HuH-7 (cell line): ENCODE measurements around the gene CLEC16A.
"Not testable (repeated sequence)": the region's sequence is repeated elsewhere in the genome, so short reads cannot be mapped to it uniquely, and the experiment has no call there.

ENCODE experiments used
- DNase-seq: peaks from one replicate; pipeline ENCODE4 v3.0.0; 2011; ENCODE audit warnings: low spot score

The CLEC16A gene

DNA sequence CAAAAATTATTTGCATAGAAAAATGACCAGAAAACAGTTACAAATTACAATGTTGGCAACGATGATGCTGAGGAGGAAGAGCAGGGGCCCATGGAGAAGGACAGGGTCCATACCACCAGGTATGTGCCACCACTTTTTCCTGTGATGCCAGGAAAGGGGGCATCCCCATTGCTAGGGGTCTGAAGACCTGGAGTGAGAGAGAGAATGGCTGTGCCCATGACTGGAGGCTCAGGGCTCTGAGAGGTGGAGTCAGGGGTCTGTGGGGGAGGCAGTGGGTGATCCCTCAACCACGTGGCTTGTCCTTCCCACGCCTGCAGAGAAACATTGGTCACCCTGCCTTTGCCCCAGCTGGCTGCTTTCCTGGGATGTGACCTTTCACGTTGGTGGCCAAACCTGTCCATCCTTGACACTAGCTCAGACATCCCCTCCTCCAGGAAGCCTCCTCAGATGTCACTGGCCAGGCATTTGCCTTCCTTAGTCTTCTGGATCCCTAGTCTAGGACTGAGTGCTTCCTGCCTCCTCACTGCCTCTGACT lies 260.2 kb downstream of the CLEC16A start:
- DNase-seq, result no peak

DNA sequence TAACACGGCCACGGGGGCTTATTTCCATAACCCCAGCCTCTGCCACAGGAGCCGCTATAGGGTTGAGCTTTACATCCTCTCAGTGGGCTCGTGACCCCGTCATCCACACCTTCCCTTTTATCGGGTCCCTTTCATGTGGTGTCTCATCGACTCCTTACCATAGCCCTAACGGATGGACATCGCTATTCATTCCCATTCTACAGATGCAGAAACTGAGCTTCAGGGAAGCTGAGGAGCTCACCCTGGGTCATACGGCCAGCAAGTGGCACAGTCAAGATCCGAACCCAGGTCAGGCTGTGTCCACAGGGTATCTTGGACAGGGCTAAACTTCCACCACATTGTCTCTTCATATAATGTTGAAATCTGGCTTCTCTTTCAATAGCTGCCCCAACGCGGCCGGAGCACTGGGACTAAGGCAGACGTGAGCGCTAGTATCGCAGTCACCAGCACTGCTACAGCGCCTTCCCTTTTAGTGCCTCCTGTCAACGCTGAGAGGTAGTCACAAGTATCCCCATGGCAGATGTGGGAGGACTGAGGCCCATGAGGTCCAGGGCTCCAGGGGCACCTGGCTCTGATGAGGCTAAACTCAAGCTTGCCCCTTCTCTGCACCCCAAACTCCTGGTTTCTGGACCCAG lies 260.8 kb downstream of the CLEC16A start:
- no peak for DNase-seq

DNA sequence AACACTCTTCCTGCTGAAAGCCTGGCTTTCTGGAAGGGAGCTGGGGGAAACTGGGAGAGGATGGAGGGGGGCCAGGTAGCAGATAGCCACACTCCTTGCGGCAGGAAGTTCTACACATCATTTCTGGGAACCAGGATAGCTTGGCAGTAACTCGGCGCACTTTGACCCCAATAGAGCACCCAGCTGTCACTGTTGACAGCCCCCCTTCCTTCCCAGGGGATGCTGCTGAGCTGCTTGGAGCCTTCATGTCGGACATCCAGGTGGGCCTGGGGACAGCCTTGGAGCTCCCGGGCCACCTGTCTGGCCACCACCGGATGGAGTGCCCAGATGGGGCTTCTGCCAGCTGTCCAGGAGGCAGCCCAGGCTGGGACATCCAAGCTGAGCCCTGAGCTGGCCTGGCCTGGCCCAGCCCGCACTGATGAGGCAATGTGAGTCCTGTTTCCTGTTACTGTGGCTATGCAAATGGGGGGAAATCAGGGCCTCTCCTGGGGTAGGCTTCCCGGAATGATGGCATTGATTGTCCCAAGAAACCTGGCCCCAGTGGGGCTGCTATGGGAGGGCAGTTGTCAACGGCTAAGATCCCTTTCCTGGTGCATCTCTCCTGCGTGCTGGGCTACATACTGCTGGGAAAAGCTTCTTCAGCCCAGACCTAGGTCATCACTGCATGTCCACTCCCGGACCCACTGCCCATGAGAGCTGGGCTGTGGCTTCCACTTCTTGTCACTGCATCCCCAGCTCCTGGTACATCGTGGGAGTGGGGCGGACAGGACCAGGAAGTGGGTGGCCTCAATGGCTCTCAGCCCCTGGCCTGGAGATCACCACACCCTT lies 261.6 kb downstream of the CLEC16A start:
- peak; percentile 61 for DNase-seq

DNA sequence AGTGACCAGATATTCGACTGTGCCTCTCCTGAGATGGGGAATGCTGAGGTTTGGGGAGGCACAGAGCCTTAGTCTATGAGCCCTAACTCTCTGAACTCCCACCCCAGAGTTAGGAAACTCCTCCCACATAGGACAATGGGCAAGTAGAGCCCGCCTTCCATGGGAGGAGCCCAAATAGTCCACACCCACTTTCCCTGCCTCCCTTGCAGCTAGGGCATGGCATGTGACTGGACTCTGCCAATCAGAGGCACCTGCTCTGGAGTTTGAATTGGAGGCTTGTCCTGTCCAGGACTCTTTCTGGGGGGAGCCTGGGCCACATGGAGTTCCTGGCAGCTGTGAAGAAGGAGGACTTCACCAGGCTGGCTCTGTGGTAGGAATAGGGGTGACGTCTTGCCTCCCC lies 263.3 kb downstream of the CLEC16A start:
- DNase-seq, result no peak

DNA sequence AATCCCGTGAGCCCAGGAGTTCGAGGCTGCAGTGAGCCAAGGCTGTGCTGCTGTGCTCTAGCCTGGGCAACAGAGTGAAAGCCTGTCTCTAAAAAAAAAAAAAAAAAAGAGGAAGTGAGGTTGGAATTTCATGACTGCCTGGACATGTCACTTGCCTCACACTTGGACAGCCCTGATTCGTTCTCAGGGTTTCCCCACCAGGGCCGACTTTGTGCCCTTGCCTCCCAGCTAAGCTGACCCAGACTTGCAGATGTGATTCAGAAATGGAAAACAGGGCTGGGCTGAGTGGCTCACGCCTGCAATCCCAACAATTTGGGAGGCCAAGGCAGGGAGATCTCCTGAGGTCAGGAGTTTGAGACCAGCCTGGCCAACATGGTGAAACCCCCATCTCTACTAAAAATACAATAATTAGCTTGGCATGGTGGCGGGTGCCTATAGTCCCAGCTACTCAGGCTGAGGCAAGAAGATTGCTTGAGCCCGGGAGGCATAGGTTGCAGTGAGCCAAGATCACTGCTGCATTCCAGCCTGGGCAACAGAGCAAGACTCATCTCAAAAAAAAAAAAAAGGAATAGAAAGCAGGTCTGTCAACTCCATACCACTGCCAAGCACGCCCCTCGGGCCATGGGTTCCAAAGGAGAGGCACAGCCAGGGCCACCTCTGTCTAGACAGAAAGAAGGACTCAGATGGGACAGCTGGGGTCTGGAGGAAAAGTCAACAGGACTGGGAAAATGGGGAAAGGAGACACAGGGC lies 264.7 kb downstream of the CLEC16A start:
- DNase-seq, result no peak

DNA sequence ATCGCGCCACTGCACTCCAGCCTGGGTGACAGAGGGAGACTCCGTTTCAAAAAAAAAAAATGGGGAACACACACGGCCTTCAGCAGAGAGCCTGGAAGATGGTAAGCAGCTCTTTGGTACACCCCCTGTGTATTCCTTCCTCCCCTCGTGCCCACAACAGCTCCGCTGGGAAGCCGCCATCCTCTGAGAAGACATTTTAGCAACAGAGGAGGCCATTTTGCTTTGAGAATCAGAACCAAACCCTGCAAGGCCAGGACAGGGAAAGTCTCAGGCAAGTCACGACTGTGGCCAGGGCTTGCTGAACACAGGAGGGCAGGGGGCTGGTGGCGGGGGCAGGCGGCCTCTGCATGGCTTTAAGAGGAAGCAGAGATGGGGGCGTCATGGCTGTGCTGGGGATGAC lies 265.9 kb downstream of the CLEC16A start:
- no peak for DNase-seq

DNA sequence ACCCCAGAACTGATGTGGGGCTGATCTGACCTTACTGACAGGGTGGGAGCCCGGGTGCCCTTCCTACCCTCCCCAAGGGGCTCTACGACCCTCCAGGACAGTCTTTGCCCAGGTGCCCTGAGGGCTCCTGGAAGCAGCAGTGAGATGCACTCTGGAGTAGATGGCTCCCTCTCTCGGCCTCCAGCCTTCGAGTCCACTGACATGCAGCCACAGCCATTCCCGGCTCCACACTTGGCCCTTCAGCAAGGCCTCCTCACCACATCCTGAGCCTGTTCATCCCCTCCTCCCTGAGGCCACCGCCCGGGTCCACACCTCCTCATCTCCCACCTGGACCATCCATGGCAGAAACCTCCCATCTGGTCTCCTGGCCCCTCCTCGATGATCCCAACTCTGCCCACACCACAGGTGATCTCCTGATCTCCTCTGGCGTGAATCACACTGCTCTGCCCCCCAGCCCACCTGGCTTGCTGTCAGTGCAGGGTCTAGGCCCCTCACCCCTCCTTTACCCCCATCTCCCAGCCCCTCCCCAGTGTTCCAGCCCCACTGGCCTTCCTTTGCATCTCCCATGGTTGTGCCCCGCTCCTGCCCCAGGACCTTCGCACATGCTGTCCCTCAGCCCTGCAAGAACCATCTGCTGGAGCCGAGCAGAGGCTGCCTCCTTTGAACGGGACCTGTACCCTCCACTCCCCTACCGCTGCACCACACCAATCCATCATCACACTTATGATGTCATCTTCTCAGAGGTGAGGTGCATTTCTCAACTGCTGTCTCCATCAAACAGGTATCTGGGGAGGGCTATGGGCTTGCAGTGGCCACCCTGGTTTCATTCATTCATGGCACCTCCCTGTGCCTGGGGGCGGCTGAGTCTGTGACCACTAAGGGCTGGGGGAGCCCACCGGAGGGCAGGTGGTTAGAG lies 267.0 kb downstream of the CLEC16A start:
- peak; percentile 53 for DNase-seq

DNA sequence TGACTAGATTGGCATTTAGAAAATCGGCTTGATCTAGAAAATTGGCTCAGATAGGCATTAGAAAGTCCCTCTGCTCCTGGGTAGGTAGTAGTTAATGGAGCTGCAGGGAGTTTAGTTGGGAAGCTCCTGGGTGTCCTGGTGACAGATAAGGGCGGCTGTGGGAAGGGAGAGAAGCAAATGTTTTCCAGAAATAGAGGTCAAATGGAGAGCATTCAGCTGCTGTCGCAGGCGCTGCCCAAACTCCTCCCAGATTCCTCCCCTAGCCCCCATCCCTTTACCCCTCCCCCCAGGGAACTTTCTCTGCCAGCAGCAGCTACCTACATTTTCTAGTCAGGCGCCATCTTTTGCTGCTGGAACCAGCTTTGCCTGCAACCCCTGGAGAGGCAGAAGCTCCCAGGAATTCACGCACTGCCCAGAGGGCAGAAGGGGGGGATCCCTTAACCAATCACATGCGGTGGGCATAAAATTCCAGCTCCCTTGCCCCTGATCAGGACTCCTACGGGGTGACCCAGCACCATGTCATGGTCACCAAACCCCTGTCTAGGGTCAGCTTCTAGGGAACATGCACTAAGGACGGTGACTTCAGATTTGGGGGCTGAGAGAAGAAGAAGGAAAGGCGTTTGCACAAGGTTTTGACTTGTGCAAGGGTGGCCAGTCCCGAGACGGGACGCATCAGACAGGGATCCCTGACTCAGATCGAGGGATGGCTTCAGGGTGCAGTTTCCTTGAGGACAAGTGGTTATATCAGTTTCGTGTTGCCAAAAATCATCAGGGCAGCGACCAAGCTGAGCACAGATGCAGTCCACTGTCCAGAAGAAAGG lies 267.8 kb downstream of the CLEC16A start:
- no peak for DNase-seq

DNA sequence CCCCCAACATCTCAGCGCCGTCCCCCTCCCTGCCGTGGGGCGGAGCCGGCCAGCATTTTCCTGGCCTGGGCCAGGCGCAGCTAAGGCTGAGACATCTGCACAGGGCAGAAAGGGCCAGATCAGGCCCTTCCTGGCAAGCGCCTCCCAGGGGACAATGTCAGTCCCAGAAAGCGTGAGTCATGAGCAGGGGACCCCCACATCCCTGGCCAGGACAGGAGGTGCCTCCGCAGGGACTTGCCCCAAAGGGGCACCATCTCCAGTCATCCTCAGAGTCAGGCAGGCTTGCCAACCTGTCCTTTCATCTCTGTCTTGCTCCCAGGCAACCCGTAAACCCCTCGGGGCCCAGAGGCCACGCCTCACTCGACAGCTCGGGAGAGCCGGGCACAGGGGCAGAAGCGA lies 268.4 kb downstream of the CLEC16A start:
- DNase-seq, result no peak

DNA sequence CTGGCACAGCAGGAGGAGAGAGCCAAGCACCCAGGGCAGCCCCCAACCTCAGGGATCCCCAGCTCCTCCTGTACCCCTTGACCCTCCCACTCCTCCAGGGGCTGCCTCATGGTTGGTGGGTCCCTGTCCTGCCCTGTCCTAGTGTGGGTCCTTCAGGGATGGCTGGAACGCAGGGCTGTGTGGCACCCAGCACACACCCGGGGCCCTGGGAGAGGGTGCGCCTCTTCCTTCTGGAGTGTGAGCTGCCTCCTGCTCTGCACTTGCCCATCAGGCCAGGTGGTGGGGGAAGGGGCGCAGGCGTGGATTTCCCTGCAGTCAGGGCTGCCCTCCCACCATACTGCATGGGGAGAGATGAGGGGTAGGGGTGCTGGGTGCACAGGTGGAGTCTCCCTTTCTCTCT lies 269.0 kb downstream of the CLEC16A start:
- no peak for DNase-seq

DNA sequence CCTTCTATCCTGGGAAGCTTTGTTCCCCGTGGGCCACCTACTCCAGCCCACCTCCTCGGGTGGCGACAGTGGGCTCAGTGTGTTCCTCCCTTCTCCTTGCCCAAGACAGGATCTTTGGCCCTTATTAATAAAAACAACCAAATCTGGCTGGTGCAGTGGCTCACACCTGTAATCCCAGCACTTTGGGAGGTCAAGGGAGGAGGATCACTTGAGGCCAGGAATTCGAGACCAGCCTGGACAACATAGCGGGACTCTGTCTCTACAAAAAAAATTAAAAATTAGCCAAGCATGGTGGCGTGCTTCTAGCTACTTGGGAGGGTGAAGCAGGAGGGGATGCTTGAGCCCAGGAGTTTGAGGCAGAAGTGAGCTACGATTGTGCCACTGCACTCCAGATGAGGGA lies 269.4 kb downstream of the CLEC16A start:
- no peak for DNase-seq

DNA sequence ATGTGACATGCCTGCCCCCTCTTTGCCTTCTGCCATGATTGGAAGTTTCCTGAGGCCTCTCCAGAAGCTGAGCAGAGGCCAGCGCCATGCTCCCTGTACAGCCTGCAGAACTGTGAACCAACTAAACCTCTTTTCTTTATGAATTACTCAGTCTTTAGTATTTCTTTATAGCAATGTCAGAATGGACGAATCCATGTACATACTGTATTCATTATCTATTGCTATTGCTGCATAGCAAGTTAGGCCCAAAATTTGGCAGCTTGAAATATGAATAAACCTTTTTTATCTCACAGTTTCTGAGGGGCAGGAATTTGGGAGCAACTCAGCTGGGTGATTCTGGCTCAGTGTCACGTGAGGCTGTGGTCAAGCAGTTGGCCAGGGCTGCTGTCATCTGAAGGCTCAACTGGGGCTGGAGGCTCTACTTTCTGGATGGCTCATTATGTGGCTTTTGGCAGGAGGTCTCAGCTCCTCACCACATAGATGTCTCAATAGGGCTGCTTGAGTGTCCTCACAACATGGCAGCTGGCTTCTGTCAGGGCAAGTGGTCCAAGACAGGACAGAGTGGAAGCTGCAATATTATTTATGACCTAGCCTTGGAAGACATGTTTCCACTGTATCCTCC lies 271.7 kb downstream of the CLEC16A start:
- DNase-seq, result no peak

DNA sequence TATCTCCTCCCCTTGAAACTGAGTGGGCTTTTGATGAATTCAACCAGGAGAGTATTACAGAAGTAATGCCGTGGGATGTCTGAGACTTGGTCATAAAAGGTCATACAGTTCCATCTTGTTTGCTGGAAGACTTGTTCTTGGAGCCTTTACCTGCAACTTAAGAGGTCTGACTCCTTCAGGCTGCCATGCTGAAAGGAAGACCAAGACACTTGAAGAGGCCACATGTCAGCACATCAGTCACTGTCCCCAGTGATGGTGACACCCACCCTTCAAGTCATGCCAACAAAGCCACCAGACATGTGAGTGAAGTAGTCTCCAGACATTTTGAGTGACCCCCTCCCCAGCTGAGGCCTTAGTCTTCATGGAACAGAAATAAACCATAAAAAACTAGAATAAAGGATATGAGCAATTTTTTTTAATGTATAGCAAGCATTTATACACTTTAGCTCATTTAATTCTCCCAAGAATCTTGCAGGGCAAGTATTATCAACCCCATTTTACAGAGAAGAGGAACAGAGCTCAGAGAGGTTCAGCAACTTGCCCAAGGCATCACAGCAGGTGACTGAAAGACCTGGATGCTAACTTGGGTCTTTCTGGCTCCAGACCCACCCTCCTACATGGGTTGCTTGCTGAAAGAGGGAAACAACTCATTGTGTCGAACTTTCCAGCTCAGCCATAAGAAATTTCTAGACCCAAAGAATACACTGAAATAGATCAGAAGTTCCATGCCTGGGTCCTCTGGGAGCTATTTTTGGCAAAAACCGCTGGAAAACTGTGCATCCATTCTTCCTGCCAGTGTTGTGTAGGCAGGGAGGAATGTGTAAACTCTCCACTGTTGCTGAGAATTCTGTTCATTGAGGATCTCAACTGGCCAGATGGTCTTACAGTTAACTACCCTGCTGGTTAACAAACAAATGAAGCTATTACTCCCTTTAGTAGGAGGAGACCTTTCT lies 273.6 kb downstream of the CLEC16A start:
- DNase-seq, result no peak

DNA sequence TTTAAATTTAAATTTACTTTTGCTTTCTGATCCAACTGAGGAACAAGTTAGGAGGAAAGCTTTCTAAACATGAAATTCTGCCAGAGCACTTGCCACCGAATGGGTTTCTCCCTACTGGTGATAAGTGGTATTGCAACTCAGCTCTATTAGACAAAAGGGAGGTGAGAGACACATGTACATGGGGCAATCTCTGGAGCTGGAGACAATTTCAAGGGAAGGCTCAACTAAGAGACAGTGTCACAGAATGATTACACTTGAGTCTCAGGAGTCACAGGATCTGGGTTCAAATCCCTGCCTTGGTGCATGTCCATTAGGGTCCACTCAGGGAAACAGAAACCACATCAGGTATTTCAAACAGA lies 274.2 kb downstream of the CLEC16A start:
- DNase-seq, result no peak

DNA sequence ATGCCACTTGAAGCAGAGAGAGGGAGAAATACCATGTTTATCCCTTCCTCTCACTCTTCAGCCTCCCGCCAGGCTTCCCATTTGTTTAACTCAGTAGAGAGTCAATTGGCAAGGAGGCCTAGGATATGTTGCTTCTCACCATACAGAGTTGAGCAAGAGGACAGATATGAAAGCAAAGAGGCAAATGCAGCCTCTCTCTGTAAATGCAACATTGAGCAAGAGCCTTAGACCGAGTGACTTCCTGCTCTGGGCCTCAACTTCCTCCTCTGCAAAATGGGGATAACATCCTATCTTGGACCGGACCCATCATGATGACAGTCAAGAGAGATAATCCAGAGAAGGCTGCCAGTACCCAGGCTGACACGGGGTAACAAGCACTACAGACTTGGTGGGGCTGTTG lies 274.8 kb downstream of the CLEC16A start:
- no peak for DNase-seq

DNA sequence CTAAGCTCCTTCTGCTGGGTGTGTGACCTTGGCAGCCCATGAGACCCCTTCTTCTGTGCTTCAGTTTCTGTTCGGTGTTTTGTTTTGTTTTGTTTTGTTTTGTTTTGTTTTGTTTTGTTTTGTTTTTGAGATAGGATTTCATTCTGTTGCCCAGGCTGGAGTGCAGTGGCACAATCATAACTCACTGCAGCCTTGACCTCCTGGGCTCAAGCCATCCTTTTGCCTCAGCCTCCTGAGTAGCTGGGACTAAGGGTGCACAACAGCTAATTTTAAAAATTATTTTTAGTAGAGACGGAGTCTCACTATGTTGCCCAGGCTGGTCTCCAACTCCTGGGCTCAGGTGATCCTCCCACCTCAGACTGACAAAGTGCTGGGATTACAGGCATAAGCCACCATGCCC lies 276.1 kb downstream of the CLEC16A start:
- not testable (repeated sequence) for DNase-seq

DNA sequence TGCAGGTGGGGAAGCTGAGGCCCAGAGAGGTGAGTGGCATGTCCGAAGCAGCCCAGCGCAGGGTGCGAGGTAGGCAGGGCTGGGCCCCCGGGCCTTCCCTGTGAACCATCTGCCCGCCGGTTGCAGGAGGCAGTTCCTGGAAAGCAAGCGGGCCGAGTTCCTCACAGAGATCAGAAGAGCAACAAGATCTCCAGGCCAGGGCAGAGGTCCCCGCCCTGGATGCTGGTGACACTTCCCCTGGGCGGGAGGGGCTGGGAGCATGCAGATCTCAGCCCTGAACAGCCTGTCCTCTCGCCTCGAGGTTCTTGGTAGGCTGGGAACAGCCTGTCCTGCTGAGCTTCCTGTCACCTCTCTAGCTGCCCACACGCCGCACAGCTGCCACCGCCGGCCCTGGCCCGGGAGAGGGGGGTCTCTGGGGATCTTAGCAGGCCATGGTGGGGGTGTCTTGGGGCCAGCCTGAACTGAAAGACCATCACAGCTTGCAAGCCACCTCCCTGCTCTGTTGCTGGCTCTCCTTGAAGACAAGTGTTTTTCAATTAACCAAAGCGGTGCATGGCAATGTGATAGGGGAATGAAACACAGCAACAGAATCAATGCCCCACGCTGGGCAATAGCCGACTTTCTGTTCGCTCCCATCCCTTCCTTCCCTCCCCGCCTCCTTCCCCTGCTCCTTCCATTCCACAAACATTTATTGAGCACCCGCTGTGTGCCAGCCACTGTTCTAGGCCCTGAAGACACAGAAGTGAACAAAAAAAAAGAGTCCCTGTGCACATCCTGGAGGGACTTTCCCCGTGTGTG lies 279.9 kb downstream of the CLEC16A start:
- peak; percentile 34 for DNase-seq

DNA sequence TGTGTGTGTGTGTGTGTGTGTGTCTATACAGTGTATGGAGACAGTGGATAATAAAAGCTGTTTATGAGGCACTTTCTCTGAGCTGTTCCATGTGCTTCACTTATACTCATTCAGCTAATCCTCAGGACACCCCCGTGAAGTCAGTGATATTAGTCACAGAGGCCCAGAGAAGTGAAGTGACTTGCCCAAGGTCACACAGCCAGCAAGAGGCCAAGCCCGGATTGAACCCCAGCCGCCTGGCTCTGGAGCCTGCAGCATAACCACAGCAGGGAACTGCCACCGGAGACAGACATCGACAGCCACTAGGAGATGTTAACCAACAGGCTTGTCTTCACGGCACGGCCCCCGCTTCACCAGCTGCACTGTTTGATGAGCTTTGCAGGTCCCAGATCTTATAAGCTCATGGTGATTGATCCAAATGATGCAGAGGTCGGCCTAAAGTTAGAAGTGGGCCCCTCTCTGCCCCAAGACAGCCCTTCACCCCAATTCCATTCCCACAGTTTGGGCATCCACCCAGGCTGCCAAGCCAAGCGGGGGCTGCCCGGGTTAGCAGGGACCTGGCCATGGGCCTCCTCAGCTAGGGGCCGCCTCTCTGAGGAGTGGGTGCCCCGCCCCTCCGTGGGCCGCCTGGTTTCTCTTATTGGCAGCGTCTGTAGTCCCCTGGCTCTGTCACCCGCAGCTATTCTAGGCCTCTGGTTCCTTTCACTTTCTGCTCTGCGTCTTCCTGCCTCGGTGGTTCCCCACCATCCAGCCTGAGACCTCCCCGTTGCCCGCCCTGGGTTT lies 280.7 kb downstream of the CLEC16A start:
- DNase-seq, result no peak
